ENCODE data around the gene LRMDA.

LRMDA gene

GRCh38 chr10:76255241-76255640, 823.8 kb downstream of the LRMDA start:
- DNase-seq = no peak

GRCh38 chr10:76257816-76258215, 826.4 kb downstream of the LRMDA start:
- DNase-seq = no peak

- DNase-seq = no peak
Measured at GRCh38 chr10:76265441-76266113, 834.2 kb downstream of the LRMDA start.

- no peak for DNase-seq
Measured at GRCh38 chr10:76268530-76268929, 837.1 kb downstream of the LRMDA start.

GRCh38 chr10:76268954-76269353, 837.5 kb downstream of the LRMDA start:
- DNase-seq = no peak

- no peak for DNase-seq
Measured at GRCh38 chr10:76270464-76270863, 839.0 kb downstream of the LRMDA start.

GRCh38 chr10:76274933-76275332, 843.5 kb downstream of the LRMDA start:
- DNase-seq = no peak

- DNase-seq = no peak
Measured at GRCh38 chr10:76278811-76279460, 847.5 kb downstream of the LRMDA start.

- DNase-seq = no peak
Measured at GRCh38 chr10:76281659-76282058, 850.2 kb downstream of the LRMDA start.

GRCh38 chr10:76282061-76283025, 850.9 kb downstream of the LRMDA start:
- no peak for DNase-seq

- DNase-seq = no peak
Measured at GRCh38 chr10:76284351-76284750, 852.9 kb downstream of the LRMDA start.

- no peak for DNase-seq
Measured at GRCh38 chr10:76285012-76285411, 853.6 kb downstream of the LRMDA start.

- DNase-seq = no peak
Measured at GRCh38 chr10:76285515-76285914, 854.1 kb downstream of the LRMDA start.

GRCh38 chr10:76286536-76286935, 855.1 kb downstream of the LRMDA start:
- DNase-seq = no peak

GRCh38 chr10:76287856-76288255, 856.4 kb downstream of the LRMDA start:
- DNase-seq = no peak

GRCh38 chr10:76291175-76291574, 859.8 kb downstream of the LRMDA start:
- no peak for DNase-seq

- DNase-seq = no peak
Measured at GRCh38 chr10:76291885-76292284, 860.5 kb downstream of the LRMDA start.

- no peak for DNase-seq
Measured at GRCh38 chr10:76296957-76297356, 865.5 kb downstream of the LRMDA start.

GRCh38 chr10:76297358-76297757, 865.9 kb downstream of the LRMDA start:
- DNase-seq = no peak

- no peak for DNase-seq
Measured at GRCh38 chr10:76297780-76298281, 866.4 kb downstream of the LRMDA start.

- no peak for DNase-seq
Measured at GRCh38 chr10:76298329-76298728, 866.9 kb downstream of the LRMDA start.

- no peak for DNase-seq
Measured at GRCh38 chr10:76299501-76299900, 868.1 kb downstream of the LRMDA start.

- DNase-seq = no peak
Measured at GRCh38 chr10:76301211-76301610, 869.8 kb downstream of the LRMDA start.

Data from GDM1 (cell line).